NCI-H1048 (cell line): ENCODE data around the gene SLAMF7.
"Not testable (repeated sequence)": the region's sequence is repeated elsewhere in the genome, so short reads cannot be mapped to it uniquely, and the experiment has no call there.

Source experiments
- DNase-seq: peaks from one replicate; lab custom pipeline; 2025; lab: John Stamatoyannopoulos, UW

SLAMF7 gene, protein sequence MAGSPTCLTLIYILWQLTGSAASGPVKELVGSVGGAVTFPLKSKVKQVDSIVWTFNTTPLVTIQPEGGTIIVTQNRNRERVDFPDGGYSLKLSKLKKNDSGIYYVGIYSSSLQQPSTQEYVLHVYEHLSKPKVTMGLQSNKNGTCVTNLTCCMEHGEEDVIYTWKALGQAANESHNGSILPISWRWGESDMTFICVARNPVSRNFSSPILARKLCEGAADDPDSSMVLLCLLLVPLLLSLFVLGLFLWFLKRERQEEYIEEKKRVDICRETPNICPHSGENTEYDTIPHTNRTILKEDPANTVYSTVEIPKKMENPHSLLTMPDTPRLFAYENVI

DNA sequence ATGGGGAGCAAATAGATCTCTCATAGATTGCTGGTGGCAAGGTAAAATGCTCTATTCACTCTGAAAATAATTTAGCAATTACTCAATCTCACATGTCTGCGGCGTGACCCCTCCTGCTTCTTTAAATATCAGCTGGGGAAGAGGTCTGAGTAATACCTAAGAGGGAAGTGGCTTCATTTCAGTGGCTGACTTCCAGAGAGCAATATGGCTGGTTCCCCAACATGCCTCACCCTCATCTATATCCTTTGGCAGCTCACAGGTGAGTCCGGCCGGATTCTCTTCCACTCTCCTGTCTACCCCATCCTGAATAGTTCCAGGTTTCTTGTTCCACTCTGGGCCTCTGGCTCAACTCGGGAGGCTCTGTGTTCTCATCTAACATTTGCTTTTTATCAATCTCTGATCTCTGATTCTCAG, at the start of gene SLAMF7:
SLAMF7 (plus strand) TSS at position 150 of the 414 bp plus-strand sequence; CDS start at position 205, 55 bp downstream.
- DNase-seq, result no peak

DNA sequence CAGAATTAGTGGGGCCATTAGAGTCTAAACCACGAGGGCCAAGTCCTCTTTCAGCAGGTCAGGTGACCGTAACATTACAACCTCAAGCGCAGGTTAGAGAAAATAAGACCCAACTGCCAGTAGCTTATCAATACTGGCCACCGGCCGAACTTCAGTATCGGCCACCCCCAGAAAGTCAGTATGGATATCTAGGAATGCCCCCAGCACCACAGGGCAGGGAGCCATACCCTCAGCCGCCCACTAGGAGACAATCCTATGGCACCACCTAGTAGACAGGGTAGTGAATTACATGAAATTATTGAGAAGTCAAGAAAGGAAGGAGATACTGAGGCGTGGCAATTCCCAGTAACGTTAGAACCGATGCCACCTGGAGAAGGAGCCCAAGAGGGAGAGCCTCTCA, 46.7 kb upstream of the SLAMF7 start:
- not testable (repeated sequence) for DNase-seq

DNA sequence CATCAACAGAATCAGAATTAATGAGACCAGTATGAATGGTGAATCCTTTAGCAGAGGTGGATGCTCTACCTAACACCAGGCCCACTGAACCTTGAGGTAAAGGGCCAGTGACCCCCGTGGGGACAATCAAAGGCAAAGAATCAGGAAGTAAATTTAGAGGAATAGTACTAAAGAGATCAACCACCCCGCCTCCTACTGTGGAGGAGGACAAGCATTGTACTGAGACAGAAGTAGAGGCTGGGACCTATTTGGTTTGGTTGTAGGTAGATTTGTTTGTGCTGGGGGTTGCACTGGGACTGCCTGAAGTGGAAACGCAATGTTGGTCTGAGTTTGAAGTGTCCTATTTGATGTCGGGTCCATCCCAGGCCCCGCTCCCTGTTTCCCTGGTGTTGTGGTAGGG, 36.9 kb upstream of the SLAMF7 start:
- DNase-seq, result no peak

DNA sequence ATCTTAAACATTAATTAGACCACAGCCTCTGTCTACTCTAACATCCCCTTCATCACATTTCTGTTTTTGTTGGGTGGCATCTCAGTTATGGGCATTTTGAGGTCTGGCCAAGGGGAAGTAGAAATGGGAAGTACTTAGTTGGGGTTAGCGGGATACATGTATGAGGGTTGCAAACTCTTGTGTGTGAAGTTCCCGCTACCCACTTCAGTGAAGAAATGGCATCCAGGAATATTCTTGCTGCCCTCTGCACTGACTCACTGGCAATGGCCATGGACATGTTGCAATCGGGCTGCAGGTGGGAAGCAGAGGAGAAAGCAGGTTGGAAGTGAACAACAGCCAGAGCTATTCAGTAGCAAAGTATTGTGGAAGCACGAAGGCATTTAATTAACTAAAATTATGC, 34.8 kb upstream of the SLAMF7 start:
- DNase-seq, result no peak

DNA sequence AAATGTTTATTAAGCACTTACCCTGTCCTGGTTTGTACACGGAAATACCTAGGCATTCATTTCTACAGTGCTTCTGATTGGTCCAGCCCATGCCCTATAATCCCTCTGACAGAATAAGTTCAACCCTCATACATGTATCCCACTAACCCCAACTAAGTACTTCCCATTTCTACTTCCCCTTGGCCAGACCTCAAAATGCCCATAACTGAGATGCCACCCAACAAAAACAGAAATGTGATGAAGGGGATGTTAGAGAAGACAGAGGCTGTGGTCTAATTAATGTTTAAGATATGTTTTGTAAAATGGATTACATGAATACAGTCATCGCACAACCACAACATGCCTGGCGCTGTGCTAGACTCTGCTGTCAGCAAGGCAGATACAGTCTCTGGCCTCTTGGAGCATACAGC, 33.8 kb upstream of the SLAMF7 start:
- not testable (repeated sequence) for DNase-seq

DNA sequence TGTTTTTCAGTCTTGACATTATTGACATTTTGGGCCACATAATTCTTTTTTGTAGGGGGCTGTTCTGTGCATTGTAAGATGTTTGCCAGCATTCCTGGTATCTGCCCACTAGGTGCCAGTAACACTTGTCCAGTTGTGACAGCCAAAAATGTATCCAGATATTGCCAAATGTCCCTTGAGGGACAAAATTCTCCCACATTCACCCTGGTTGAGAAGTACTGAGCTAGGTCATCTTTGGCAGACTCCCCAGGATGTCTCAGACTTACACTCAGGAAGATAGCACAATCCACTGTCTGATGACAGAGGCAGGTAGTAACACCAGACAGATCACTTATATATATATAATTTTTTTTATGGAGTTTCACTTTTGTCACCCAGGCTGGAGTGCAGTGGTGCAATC, 33.3 kb upstream of the SLAMF7 start:
- DNase-seq, result no peak

DNA sequence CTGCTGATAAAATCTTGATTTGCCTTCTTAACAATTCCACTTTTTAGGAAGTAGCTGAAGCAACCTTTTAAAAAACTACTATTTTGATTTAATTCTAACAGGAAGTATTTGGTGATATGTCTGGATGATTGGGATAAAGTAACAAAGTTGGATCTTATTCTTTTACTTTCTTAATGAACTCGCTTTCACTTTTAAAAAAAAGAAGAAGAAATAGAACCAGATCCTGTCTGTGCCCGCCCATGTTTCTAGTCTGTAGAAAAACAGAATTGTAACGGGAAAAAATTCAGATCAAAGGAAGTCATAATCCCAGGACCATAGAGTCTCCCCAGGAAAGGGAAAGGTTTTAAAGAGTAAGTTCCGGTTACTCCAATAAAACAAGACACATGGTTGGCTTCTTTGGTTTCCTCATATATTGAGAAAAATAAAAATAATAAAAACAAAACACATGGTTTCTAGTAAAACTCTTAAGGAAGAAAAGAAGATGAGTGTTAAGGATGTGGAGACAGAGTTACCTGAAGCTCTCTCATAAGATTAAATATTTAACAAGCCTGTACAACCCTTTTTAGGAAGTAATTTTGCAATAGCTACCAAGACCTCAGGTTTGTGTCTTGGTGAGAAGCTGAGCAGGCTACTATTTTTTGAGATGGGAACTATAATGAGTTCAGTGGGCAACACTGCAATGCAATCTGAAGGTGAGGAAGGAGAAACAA, 32.4 kb upstream of the SLAMF7 start:
- no peak for DNase-seq

DNA sequence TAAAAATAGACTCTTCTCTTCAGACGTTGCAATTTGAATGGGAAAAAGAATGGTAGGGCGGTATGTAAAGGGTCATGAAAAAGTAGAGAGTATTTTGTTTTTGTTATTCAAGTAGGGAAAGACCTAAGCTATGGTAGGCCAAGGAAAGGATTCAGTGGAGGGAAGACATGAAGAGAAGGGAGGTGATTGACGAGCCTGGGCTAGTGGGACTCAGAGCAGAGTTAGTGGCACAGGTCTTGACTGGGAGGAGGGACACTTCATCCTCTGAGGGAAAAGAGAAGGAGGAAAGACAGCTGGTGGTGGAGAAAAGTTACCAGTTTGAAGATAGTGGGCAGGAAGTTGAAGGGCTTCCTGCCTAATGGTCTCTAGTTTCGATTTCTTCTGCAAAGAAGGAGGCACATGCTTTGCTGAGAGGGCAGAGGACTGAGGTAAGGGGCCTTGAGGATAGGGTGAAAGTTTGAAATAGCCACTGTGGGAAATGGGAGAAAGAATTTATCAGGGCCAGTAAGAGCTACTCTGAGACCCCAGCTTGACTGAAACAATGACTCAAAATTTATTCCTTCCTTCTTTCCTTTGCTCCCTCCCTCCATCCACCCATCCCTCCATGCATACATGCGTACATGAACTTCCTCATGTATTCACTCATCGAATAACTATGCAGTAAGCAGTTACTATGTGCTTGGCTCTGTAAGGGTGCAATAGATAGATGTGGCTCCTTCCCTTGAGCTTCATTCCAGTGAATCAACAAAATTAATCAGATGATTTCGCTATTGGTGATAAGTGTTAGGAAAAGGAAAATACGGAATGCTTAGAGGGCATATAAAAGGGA, 31.6 kb upstream of the SLAMF7 start:
- no peak for DNase-seq

DNA sequence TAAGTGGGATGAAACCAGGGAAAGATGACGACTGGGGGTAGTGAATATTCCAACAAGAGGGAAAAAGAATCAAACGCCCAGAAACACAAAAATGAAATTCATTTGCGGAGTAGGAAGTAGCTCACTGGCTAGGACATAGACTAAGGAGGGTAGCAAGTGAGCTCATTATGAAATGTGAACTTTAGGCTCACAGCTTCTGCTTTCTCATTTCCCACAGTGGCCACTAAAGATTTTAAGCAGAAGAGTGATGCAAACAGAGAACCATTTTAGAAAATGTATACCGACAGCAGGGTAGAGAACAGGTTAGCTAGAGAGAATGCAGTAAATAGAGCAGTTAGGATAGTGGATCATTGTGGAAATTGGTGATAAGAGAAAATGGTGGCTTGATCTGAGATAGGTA, 30.9 kb upstream of the SLAMF7 start:
- DNase-seq, result no peak

DNA sequence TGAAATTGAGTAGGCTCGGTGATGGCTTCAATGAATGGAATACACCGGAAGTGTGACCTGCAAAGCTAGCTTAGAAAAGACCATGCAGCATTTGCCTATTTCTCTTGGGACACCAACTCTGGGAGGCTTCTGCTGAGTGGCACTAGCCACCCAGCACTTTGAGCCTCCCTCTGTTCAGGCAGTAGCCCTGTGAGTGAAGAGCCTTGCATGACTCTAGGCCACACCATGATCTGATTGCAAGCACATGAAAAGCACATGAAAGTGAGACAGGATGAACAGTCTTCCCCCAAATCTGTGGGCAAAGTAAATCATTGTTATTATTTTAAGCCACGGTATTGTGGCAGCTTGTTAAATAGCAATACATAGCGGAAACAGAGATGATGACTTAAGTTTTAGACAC, 30.2 kb upstream of the SLAMF7 start:
- DNase-seq, result no peak

DNA sequence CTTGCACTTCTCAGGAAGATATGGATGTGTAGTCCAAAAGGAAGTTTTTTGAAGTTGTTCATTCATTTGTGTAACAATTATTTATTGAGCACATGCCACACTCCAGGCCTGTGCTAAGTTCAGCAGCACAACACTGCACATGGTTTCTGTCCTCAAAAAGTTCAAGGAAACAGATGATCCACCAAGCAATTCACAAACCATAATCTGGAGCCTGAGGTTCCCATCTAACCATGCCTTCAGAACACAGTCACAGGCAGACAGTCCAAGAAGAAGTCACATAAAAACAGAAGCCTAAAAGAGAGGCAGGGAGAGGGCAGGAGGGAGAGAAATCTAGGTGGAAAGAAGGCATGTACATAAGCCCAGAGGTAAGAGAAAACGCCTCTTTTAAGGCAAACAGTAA, 29.3 kb upstream of the SLAMF7 start:
- no peak for DNase-seq

DNA sequence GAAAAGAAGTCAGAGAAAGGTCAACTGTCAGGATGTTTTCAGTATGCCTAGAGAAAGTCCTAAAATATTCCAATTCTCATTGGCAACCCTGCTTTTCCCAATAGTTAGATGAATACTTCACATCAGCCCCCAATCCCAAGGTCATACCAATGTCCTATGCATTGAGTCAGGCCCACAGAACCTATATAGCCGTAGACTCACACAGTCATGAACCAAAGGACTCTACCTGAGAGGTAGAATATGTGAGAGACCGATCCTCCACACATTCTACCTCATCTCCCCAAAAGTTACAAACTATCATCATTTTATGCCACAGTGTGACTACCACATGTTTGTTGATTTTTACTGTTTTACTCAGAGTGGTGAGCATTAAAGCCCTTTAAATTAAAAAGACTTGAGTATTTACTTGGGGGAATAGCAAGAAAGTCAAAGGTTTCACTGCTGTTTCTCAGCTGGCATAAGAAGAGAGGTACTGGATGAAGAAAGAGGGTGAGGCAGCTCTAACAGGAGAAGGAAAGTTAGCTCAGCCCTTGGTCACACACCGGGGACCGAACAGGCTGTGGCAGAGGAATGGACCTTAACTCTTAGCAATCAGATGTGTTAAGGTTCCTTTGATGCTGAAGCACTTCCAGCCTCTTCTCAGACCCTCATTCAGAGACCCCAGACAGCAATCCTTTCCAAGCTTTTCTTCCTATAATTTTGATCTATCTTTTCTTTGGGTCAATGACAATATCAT, 28.4 kb upstream of the SLAMF7 start:
- no peak for DNase-seq

DNA sequence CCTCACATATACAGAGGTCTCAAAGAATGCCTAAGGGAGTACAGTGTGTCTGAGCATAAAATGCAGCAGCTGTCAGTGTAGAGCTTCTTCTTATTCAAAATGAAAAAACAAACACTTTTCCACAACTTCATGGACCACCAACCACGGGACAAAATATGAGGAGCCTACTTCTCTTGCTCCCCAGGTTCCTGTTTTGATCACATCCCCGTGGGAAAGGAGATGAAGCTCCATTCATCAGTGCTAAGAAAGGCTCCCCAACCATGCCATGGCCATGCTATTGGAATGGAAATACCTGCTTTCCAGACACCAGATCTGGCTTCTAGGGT, 27.8 kb upstream of the SLAMF7 start:
- DNase-seq, result no peak

DNA sequence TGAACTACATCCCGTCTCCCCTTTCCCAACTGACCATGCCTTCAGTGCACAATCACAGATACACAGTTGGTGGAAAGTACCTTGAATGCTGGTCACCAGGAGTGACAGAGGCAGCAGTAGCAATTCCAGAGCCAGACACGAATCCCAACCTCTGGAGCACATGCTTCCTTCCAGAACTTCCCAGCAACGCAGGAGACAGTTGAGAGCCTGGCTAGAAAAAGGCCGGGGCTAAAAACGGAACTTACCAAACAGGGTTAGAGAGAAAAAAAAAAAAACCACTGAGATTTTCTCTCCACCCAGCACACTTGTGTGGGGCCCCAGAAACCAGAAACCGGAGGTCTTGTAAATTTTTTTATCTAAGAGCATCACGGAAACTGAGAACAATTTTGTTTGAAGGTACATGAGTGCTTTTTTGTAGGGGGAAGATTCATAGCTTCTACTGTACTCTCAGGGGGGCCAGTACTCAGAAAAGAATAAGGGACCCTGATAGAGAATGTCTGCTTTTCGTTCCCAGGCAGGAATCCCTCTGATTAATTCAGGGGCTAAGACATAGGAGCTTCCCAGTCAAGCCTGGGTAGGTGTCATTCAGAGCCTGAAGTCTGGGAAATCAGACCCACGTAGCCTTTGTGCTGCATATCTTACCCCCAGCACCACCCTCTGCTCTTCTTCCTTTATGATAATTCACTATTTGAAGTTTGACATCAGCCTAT, 27.3 kb upstream of the SLAMF7 start, which contains the start of gene CD48:
CD48 (minus strand) TSS at position 221 of the 710 bp plus-strand sequence; CDS start at position 162, 59 bp downstream.
- DNase-seq, result no peak

DNA sequence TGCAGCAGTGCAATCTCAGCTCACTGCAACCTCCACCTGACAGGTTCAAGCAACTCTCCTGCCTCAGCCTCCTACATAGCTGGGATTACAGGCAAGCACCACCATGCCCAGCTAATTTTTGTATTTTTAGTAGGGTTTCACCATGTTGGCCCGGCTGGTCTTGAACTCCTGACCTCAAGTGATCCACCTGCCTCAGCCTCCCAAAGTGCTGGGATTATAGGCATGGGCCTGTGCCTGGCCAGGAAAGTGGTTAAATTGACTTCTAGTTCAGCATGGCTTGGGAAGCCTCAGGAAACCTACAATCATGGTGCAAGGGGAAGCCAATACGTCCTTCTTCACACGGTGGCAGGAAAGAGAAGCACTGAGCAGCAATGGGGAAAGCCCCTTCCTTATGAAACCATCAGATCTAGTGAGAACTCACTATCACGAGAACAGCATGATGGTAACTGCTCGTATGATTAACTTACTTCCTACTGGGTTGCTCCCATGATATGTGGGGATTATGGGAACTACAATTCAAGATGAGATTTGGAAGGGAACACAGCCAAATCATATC, 26.4 kb upstream of the SLAMF7 start:
- not testable (repeated sequence) for DNase-seq

DNA sequence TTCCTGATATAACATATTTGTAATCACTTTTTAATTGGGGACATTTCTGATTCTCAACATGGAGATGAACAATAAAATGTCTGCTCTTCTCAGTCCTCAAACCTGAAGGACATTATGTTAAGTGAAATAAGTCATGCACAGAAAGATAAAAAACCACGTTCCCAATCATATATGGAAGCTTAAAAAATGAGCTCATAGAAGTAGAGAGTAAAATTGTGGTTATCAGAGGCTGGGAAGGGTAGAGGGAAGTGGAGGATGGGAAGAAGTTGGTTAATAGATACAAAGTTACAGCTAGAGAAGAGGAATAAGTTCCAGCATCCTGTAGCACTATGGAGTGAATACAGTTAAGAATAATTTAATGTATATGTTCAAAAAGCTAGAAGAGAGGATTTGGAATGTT, 25.9 kb upstream of the SLAMF7 start:
- DNase-seq, result no peak

DNA sequence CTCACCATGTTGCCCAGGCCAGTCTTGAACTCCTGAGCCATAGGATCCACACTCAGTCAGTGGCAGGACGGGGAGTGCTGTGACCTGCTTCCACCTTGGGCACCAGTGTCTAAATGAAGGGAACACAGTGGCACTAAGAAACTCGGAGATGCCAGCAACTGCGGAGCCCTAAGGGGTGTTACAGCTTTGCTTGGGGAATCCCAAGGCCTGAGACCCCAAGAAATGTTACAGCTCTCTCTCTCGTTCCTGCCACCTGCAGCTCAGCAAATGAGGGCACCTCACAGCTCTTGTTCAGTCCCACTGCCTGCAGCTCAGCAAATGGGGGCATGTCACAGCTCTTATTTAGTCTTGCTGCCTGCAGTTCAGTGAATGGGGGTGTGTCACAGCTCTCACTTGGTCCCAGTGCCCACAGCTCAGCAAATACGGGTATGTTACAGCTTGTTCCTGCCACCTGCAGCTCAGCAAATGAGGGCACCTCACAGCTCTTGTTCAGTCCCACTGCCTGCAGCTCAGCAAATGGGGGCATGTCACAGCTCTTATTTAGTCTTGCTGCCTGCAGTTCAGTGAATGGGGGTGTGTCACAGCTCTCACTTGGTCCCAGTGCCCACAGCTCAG, 24.9 kb upstream of the SLAMF7 start:
- DNase-seq, result not testable (repeated sequence)

DNA sequence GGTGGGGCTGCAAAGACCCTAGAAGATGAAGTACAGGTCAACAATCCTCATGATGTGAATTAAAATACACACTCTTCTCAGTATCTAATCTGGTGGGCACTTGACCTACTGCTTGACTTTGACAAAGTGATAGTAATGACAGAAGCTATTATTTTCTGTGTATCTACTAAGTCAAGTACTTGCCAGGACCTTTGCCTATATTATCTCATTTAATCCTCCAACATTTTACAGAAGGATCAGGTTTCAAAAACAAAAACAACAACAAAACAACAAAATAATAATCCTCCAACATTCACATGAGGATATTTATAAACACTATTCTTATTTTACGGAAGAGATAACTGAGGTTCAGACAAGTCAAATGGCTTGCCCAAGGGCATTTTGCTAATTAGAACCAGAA, 23.0 kb upstream of the SLAMF7 start:
- DNase-seq, result no peak

DNA sequence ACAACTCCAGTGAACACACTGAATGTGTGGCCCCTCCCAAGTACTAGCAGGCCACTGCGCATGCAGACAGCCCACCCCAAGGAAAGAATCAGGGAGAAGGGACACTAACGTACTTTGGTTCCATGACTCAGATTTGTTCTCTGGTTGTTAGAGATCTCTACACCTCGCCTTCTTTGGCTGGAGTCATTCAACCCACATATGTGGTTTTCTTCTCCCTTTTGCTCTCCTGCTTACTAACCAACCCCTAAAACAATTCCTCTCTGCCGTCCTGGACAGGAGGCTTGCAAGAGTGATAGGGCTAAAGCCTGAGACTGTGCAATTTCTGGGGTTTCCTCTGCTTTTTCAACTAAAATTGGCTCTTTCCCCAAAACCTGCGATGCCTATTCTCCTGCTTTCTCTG, 21.7 kb upstream of the SLAMF7 start:
- no peak for DNase-seq

DNA sequence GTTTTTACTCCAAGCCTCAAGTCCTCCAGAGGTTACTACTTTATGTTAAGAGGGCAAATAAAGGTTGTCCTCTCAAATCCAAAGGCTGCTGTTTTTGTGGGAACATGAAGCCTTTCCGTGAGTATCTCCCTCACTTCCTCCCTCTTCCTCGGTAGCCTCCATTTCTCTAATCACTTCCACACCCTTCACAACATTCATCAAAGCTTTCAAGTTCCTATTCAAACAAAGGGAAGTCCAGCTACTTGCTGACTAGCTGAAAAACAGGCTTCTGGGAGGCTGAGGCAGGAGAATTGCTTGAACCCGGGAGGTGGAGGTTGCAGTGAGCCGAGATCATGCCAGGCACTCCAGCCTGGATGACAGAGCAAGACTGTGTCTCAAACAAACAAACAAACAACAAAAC, 20.8 kb upstream of the SLAMF7 start:
- DNase-seq, result no peak
